Keratinocyte (primary cell): ENCODE measurements around the gene SOX5. TPM values are rescaled to one million over a fixed set of nuclear protein-coding genes. Genes with fewer than 3 reads are reported as not detected.

Experiments
- DNase-seq: peaks from one replicate; pipeline ENCODE4 v3.0.0-alpha.2; 2011; ENCODE audit warnings: low read depth, missing footprints, low spot score
- FAIRE-seq: peaks from 2 replicates; lab custom pipeline; 2011; peaks lifted over from hg19 to GRCh38; lab: Jason Lieb, UNC
- H2AFZ ChIP-seq: 2 replicates; pipeline ENCODE4 v1.6.0; 2012; ENCODE audit warnings: low read length, control low read depth, inconsistent platforms; ENCODE audit not compliant: control insufficient read depth
- H3K27ac ChIP-seq: 2 replicates; pipeline ENCODE4 v1.5.1; 2011; ENCODE audit warnings: low read length; ENCODE audit not compliant: control insufficient read depth, insufficient read depth
- H3K27me3 ChIP-seq: 3 replicates; pipeline ENCODE4 v1.6.0; 2011; ENCODE audit warnings: low read length; ENCODE audit not compliant: control insufficient read depth, insufficient read depth; ENCODE audit errors: extremely low read depth
- H3K36me3 ChIP-seq, 2 experiments: 2 replicates in 1 of 2; 3 replicates in 1 of 2; pipeline ENCODE4 v1.5.1; 2011; ENCODE audit warnings: low read length in 2 of 2, mild to moderate bottlenecking in 1 of 2; ENCODE audit not compliant: control insufficient read depth in 2 of 2, insufficient read depth in 2 of 2; ENCODE audit errors: extremely low read depth in 1 of 2
- H3K4me1 ChIP-seq: 3 replicates; pipeline ENCODE4 v1.5.1; 2011; ENCODE audit warnings: low read length; ENCODE audit not compliant: control insufficient read depth, insufficient read depth; ENCODE audit errors: extremely low read depth
- H3K4me2 ChIP-seq: 3 replicates; pipeline ENCODE4 v1.6.0; 2011; ENCODE audit warnings: low read depth, low read length; ENCODE audit not compliant: control insufficient read depth, insufficient read depth; ENCODE audit errors: extremely low read depth
- H3K4me3 ChIP-seq, 3 experiments: fragments of 200-600 bp in 1 of 3; sonication (generic) in 1 of 3; 2 replicates in 2 of 3; 3 replicates in 1 of 3; pipeline ENCODE4 v1.5.1; 2011 to 2016; ENCODE audit warnings: low read length in 3 of 3, mild to moderate bottlenecking in 3 of 3, control low read depth in 2 of 3, inconsistent platforms in 1 of 3, low read depth in 1 of 3, mixed read lengths in 1 of 3, mixed run types in 1 of 3, moderate library complexity in 1 of 3; ENCODE audit not compliant: control insufficient read depth in 2 of 3, insufficient read depth in 2 of 3; ENCODE audit errors: extremely low read depth in 1 of 3
- H3K79me2 ChIP-seq: 2 replicates; pipeline ENCODE4 v1.6.0; 2012; ENCODE audit warnings: low read length; ENCODE audit not compliant: control insufficient read depth, insufficient read depth
- H3K9ac ChIP-seq: 3 replicates; pipeline ENCODE4 v1.6.0; 2011; ENCODE audit warnings: low read length; ENCODE audit not compliant: control insufficient read depth, insufficient read depth; ENCODE audit errors: extremely low read depth
- H3K9me1 ChIP-seq: 3 replicates; pipeline ENCODE4 v1.6.0; 2011; ENCODE audit warnings: low read length; ENCODE audit not compliant: control insufficient read depth, insufficient read depth; ENCODE audit errors: extremely low read depth
- H3K9me3 ChIP-seq: 2 replicates; pipeline ENCODE4 v1.5.1; 2012; ENCODE audit warnings: low read depth, low read length; ENCODE audit not compliant: control insufficient read depth
- H4K20me1 ChIP-seq: 3 replicates; pipeline ENCODE4 v1.6.0; 2011; ENCODE audit warnings: low read length; ENCODE audit not compliant: control insufficient read depth, insufficient read depth; ENCODE audit errors: extremely low read depth
- CTCF ChIP-seq, 3 experiments: IDR thresholded peaks in 1 of 3; conservative IDR thresholded peaks in 1 of 3; optimal IDR thresholded peaks in 1 of 3; 2 replicates in 2 of 3; 3 replicates in 1 of 3; pipeline versions ENCODE3 to v1.5.1; 2011; ENCODE audit warnings: low read length in 3 of 3, mild to moderate bottlenecking in 3 of 3, moderate library complexity in 2 of 3, control low read depth in 1 of 3, inconsistent platforms in 1 of 3; ENCODE audit not compliant: insufficient read depth in 2 of 3; ENCODE audit errors: extremely low read depth in 1 of 3
- EZH2 ChIP-seq: IDR thresholded peaks from one replicate; pipeline ENCODE4 v1.6.1; 2012; ENCODE audit warnings: inconsistent platforms, mild to moderate bottlenecking, low read length, moderate library complexity
- dilution Hi-C: fragments of 300-500 bp; cut with MboI; formaldehyde crosslinking; loops from one replicate; pipeline ENCODE4 v1.7.0; 2020; ENCODE audit warnings: low sequenced_read_pairs; ENCODE audit not compliant: extremely low pct_ligation_motif_present
- polyA plus RNA-seq, 5 experiments: library from polyadenylated mRNA; depleted of rRNA in 3 of 5; stranded (reverse) in 3 of 5; stranded (forward) in 1 of 5; unstranded in 1 of 5; fragments of >200 nt; gene quantifications; 1 replicate in 1 of 5; 2 replicates in 3 of 5; 3 replicates in 1 of 5; pipeline versions ENCODE4 v1.2.1 to v1.2.3, GENCODE V29; 2011 to 2012; ENCODE audit warnings: missing spikeins in 2 of 5, low read depth in 1 of 5, low replicate concordance in 1 of 5

Gene SOX5
- polyA plus RNA-seq, 1 donor (not counting 4 experiments of a cell fraction or from before 2014, with no cell fraction given) = not detected

DNA sequence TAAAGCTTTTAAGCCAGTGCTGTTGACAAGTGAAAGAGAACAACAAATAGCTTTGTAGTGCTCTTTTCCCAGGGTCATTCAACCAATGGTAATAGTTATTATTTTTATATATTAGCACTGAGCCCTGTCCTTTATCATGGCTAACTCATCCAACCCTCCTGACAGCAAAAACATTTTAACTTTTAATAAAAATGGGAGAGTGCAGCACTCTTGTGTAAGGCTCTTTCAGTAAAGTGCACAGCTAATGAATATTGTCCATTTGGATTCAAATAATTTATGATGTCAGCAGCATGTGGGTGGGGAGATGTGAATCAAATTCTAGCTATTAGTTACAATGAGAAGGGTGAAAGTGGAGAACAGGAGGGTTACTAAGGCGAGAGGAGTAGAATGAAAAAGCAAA is 185.7 kb downstream of the SOX5 start:
- no peak overlapping the region for H3K9ac ChIP-seq
- dilution Hi-C loops = no loop called here

GRCh38 chr12:23760495-23760894 is 189.0 kb downstream of the SOX5 start:
- H3K27me3 ChIP-seq = no peaks in the 10 kb centered on the region
- TF ChIP-seq CTCF (optimal IDR thresholded peaks at IDR 0.05 in 1 of 3, IDR thresholded peaks at IDR 0.05 in 1 of 3, conservative IDR thresholded peaks at IDR 0.05 in 1 of 3; ENCODE audit: extremely low read depth in 1 of 3, insufficient read depth in 2 of 3, low read length in 3 of 3) = no peak
- TF ChIP-seq EZH2 = no peak
- H2AFZ ChIP-seq = no peak overlapping the region
- no peaks in the 10 kb centered on the region for H3K79me2 ChIP-seq
- H3K36me3 ChIP-seq = no peaks in the 10 kb centered on the region
- no peaks in the 10 kb centered on the region for H3K9me1 ChIP-seq
- no peak overlapping the region for H3K4me3 ChIP-seq
- no peaks in the 10 kb centered on the region for H3K4me1 ChIP-seq
- FAIRE-seq = no peak
- no peak overlapping the region for H3K4me2 ChIP-seq
- H3K9ac ChIP-seq = no peak overlapping the region
- DNase-seq = no peak
- H4K20me1 ChIP-seq = no peaks in the 10 kb centered on the region
- dilution Hi-C loops = no loop called here
- H3K9me3 ChIP-seq = no peaks in the 10 kb centered on the region
- H3K27ac ChIP-seq = no peak overlapping the region

More for the DNA sequence above, 185.7 kb downstream of the SOX5 start:
- no peak for FAIRE-seq
- H3K4me3 ChIP-seq = no peak overlapping the region
- H3K36me3 ChIP-seq = no peaks in the 10 kb centered on the region
- no peaks in the 10 kb centered on the region for H3K9me1 ChIP-seq
- TF ChIP-seq EZH2 (no peak), CTCF (optimal IDR thresholded peaks at IDR 0.05 in 1 of 3, IDR thresholded peaks at IDR 0.05 in 1 of 3, conservative IDR thresholded peaks at IDR 0.05 in 1 of 3; ENCODE audit: extremely low read depth in 1 of 3, insufficient read depth in 2 of 3, low read length in 3 of 3) (no peak)
- H3K27ac ChIP-seq = no peak overlapping the region
- H3K4me1 ChIP-seq = no peaks in the 10 kb centered on the region
- no peak for DNase-seq
- H3K4me2 ChIP-seq = no peak overlapping the region
- H3K9me3 ChIP-seq = no peaks in the 10 kb centered on the region
- H3K27me3 ChIP-seq = no peaks in the 10 kb centered on the region
- H3K79me2 ChIP-seq = no peaks in the 10 kb centered on the region
- H2AFZ ChIP-seq = no peak overlapping the region
- no peaks in the 10 kb centered on the region for H4K20me1 ChIP-seq
